ENCODE results near the gene ZDHHC19. TPM values are rescaled to one million over a fixed set of nuclear protein-coding genes. Genes with fewer than 3 reads are reported as not detected.
A peak's percentile ranks its signal among the peaks of the same experiment; 100 is the strongest.

The ZDHHC19 gene
- total RNA-seq, 1 donor from 2014 or later: not detected

DNA sequence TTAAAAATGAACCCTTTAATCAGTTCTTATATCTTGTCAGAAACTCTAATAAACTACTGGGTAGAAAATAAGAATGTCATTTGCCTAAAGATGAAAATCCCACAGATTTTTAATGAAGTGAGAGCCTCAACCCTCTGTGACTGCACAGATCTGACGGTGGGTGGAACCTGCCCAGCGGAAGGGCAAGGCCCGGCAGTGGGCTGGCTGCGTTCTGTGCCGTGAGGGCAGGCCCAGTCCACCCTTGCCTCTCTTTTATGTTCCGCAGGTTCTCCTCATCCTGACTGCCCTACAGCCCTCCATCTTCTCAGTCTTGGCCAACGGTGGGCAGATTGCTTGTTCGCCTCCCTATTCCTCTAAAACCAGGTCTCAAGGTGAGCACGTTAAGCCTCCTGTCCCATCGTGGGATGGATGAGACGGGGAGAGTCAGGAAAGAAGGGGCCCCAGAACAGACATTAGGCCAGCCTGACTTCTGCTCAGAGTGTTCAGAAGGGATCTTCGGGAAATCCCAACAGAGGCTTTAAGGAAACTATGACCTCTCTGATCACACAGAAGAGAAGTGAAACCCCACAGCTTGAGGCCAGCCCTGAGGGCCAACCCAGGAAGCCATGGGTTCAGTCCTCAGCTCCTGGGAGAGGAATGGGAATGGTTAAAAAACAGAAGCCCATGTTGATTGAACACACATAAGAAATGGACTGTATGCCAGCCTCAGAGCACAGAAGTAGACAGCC lies 21.1 kb upstream of the ZDHHC19 start:
- H3K27ac Mint-ChIP-seq (ENCODE audit: unreplicated experiment): no peak overlapping the region
- H3K27me3 Mint-ChIP-seq (ENCODE audit: low read depth): no peaks in the 10 kb centered on the region
- H3K4me1 Mint-ChIP-seq (ENCODE audit: low read depth): peaks cover 7% of the 10 kb centered on the region
- no peaks in the 10 kb centered on the region for H3K9me3 Mint-ChIP-seq (ENCODE audit: low read depth)
- H3K4me3 Mint-ChIP-seq (ENCODE audit: unreplicated experiment): no peak overlapping the region
- H3K36me3 Mint-ChIP-seq (ENCODE audit: low read depth): peaks cover 19% of the 10 kb centered on the region
- no peak for TF ChIP-seq CTCF (IDR thresholded peaks at IDR 0.05)
- no peak for DNase-seq (ENCODE audit: low spot score)

GRCh38 chr3:196227629-196228493 lies 16.7 kb upstream of the ZDHHC19 start:
- peak; percentile 12 for TF ChIP-seq CTCF (IDR thresholded peaks at IDR 0.05)
- Mint-ChIP-seq H3K36me3 (ENCODE audit: low read depth) (peaks cover 1% of the 10 kb centered on the region), H3K27me3 (ENCODE audit: low read depth) (no peaks in the 10 kb centered on the region), H3K9me3 (ENCODE audit: low read depth) (no peaks in the 10 kb centered on the region), H3K4me3 (ENCODE audit: unreplicated experiment) (no peak overlapping the region), H3K27ac (ENCODE audit: unreplicated experiment) (no peak overlapping the region), H3K4me1 (ENCODE audit: low read depth) (peaks cover 7% of the 10 kb centered on the region)
- no peak for DNase-seq (ENCODE audit: low spot score)

DNA sequence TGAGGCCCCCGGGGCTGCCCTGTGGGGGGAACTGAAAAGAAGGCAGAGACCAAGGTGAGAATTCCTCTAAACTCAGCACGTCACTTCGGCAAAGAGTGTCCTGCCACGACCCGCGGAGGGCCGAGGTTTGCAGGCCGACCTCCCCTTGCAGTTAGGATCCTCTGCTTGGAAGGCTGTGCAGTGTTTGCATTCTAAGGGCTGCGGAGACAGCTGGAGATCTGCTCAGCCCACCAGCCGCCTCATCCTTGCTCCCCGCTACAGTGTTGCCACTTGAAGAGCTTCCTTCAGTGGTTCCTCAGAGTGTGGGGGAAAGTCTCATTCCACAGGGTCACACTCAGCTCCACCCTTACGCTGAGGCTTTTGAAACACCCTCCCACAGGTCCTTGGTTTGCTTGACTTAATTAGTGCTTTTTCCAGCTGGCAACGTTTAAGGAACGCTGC lies 15.9 kb upstream of the ZDHHC19 start:
- Mint-ChIP-seq H3K9me3 (ENCODE audit: low read depth) (no peaks in the 10 kb centered on the region), H3K4me3 (ENCODE audit: unreplicated experiment) (no peak overlapping the region), H3K36me3 (ENCODE audit: low read depth) (no peaks in the 10 kb centered on the region), H3K27me3 (ENCODE audit: low read depth) (no peaks in the 10 kb centered on the region), H3K27ac (ENCODE audit: unreplicated experiment) (no peak overlapping the region), H3K4me1 (ENCODE audit: low read depth) (peaks cover 7% of the 10 kb centered on the region)
- no peak for DNase-seq (ENCODE audit: low spot score)
- no peak for TF ChIP-seq CTCF (IDR thresholded peaks at IDR 0.05)

DNA sequence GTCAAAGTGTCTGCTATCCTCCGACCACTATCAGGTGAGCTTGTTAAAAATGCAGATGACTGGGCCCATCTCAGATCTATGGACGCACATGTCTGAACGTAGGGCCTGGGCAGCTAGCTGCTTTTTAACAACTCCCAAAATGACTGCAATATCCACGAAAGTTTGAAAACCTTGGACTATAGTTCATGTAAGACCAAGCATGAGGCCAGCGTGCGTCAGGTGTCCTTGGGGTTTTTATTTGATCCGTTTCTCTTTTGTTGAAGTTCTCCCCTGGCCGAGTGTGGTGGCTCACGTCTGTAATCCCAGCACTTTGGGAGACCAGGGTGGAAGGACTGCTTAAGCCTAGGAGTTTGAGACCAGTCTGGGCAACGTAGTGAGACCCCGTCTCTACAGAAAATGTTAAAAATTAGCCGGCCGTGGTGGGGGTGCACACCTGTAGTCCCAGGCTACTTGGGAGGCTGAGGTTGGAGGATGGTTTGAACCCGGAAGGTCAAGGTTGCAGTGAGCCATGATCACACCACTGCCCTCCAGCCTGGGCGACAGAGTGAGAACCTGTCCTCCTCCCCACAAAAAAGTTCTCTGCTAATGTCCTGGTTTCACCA lies 14.7 kb upstream of the ZDHHC19 start:
- H3K27ac Mint-ChIP-seq (ENCODE audit: unreplicated experiment): no peak overlapping the region
- no peak overlapping the region for H3K4me3 Mint-ChIP-seq (ENCODE audit: unreplicated experiment)
- no peak for DNase-seq (ENCODE audit: low spot score)
- no peaks in the 10 kb centered on the region for H3K9me3 Mint-ChIP-seq (ENCODE audit: low read depth)
- TF ChIP-seq CTCF (IDR thresholded peaks at IDR 0.05): no peak
- H3K36me3 Mint-ChIP-seq (ENCODE audit: low read depth): no peaks in the 10 kb centered on the region
- peaks cover 7% of the 10 kb centered on the region for H3K4me1 Mint-ChIP-seq (ENCODE audit: low read depth)
- H3K27me3 Mint-ChIP-seq (ENCODE audit: low read depth): no peaks in the 10 kb centered on the region

DNA sequence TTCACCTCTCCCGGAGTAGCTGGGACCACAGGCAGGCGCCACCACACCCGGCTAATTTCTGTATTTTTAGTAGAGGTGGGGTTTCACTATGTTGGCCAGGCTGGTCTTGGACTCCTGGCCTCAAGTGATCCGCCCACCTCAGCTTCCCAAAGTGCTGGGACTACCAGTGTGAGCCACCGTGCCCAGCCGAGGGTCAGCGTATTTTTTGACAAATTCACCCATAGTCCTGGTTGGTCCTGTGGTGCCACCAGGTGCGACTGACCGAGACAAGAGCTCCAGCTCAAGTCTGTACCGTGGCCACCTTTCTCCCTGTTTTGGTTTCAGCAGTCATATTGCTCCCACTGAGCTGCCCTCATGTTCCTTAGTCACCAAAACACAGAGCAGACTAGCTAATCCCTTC lies 13.9 kb upstream of the ZDHHC19 start:
- Mint-ChIP-seq H3K36me3 (ENCODE audit: low read depth) (no peaks in the 10 kb centered on the region), H3K9me3 (ENCODE audit: low read depth) (no peaks in the 10 kb centered on the region), H3K27me3 (ENCODE audit: low read depth) (no peaks in the 10 kb centered on the region), H3K4me1 (ENCODE audit: low read depth) (peaks cover 7% of the 10 kb centered on the region), H3K4me3 (ENCODE audit: unreplicated experiment) (no peak overlapping the region), H3K27ac (ENCODE audit: unreplicated experiment) (no peak overlapping the region)
- no peak for TF ChIP-seq CTCF (IDR thresholded peaks at IDR 0.05)
- DNase-seq (ENCODE audit: low spot score): no peak
